Upper lobe of right lung (tissue), 1 donor: Measurements from ENCODE around the gene PLCB1. TPM values are rescaled to one million over a fixed set of nuclear protein-coding genes. Genes with fewer than 3 reads are reported as not detected.
"Not testable (repeated sequence)": the region's sequence is repeated elsewhere in the genome, so short reads cannot be mapped to it uniquely, and the experiment has no call there.

Source experiments
- ATAC-seq: fragments of 200-7000 bp; cut with Tn5 transposase; one replicate; pipeline ENCODE4 v1.9.1; 2020; ENCODE audit warnings: mild to moderate bottlenecking, moderate library complexity
- DNase-seq: peaks from one replicate; pipeline ENCODE4 v3.0.0-alpha.2; 2020
- H3K27ac ChIP-seq: fragments of 200-600 bp; one replicate; pipeline ENCODE4 v1.8.0; 2022
- H3K27me3 ChIP-seq: fragments of 200-600 bp; one replicate; pipeline ENCODE4 v1.8.0; 2022; ENCODE audit warnings: mild to moderate bottlenecking
- H3K36me3 ChIP-seq: fragments of 200-600 bp; one replicate; pipeline ENCODE4 v1.8.0; 2022
- H3K4me1 ChIP-seq: fragments of 200-600 bp; one replicate; pipeline ENCODE4 v1.8.0; 2022
- H3K4me3 ChIP-seq: fragments of 200-600 bp; one replicate; pipeline ENCODE4 v1.8.0; 2022; ENCODE audit warnings: mild to moderate bottlenecking
- H3K9me3 ChIP-seq: fragments of 200-600 bp; one replicate; pipeline ENCODE4 v1.8.0; 2022
- CTCF ChIP-seq: fragments of 200-600 bp; IDR thresholded peaks from one replicate; pipeline ENCODE4 v1.8.0; 2022; ENCODE audit warnings: antibody characterized with exemption
- intact Hi-C: fragments of 100-400 bp; cut with DNase I; formaldehyde crosslinking; loops from one replicate; pipeline ENCODE4 v1.11.0; 2022
- total RNA-seq: library from RNA; stranded (reverse); fragmentation: NEBNext Ultra II Directional; extraction: Animal tissue kit (Norgen Biotek cat#: 25700); gene quantifications from one replicate; pipeline ENCODE4 v1.2.1, GENCODE V29; 2021
- donor health status: DM: no; HTN: yes; CAD: no; lungs with severe emphysema.

Gene PLCB1
- total RNA-seq, 1 donor from 2014 or later: 12.4 TPM

GRCh38 chr20:8095648-8096572 is 36.2 kb upstream of the PLCB1 start:
- H3K27me3 ChIP-seq: no peaks in the 10 kb centered on the region
- TF ChIP-seq CTCF: no peak
- intact Hi-C loops: no loop called here
- H3K27ac ChIP-seq: no peak overlapping the region
- H3K4me1 ChIP-seq: peaks cover 10% of the 10 kb centered on the region
- ATAC-seq (no peak), DNase-seq (no peak)
- no peaks in the 10 kb centered on the region for H3K9me3 ChIP-seq
- H3K36me3 ChIP-seq: no peaks in the 10 kb centered on the region
- H3K4me3 ChIP-seq: no peak overlapping the region

GRCh38 chr20:8097307-8097706 is 34.8 kb upstream of the PLCB1 start:
- Histone ChIP-seq H3K9me3 (no peaks in the 10 kb centered on the region), H3K4me3 (no peak overlapping the region), H3K4me1 (peaks cover 10% of the 10 kb centered on the region), H3K36me3 (no peaks in the 10 kb centered on the region), H3K27me3 (no peaks in the 10 kb centered on the region), H3K27ac (no peak overlapping the region)
- intact Hi-C loops: no loop called here
- TF ChIP-seq CTCF: no peak
- DNase-seq (no peak), ATAC-seq (no peak)

GRCh38 chr20:8104252-8104651 is 27.8 kb upstream of the PLCB1 start:
- ATAC-seq (no peak), DNase-seq (no peak)
- Histone ChIP-seq H3K27me3 (no peaks in the 10 kb centered on the region), H3K4me1 (no peaks in the 10 kb centered on the region), H3K9me3 (no peaks in the 10 kb centered on the region), H3K27ac (no peak overlapping the region), H3K36me3 (no peaks in the 10 kb centered on the region), H3K4me3 (no peak overlapping the region)
- TF ChIP-seq CTCF: no peak
- intact Hi-C loops: no loop called here

GRCh38 chr20:8114612-8115011 is 17.5 kb upstream of the PLCB1 start:
- ATAC-seq, intact Hi-C loops: not testable (repeated sequence)

GRCh38 chr20:8115436-8115835 is 16.6 kb upstream of the PLCB1 start:
- intact Hi-C loops: no loop called here
- DNase-seq (no peak), ATAC-seq (no peak)
- no peaks in the 10 kb centered on the region for H3K9me3 ChIP-seq
- TF ChIP-seq CTCF: no peak
- no peaks in the 10 kb centered on the region for H3K36me3 ChIP-seq
- no peaks in the 10 kb centered on the region for H3K27me3 ChIP-seq
- H3K4me1 ChIP-seq: no peaks in the 10 kb centered on the region
- no peak overlapping the region for H3K27ac ChIP-seq
- H3K4me3 ChIP-seq: no peak overlapping the region

More at GRCh38 chr20:8114612-8115011, 17.5 kb upstream of the PLCB1 start:
- not testable (repeated sequence) for H3K27ac ChIP-seq, H3K4me1 ChIP-seq, H3K27me3 ChIP-seq, DNase-seq, H3K4me3 ChIP-seq, H3K9me3 ChIP-seq, H3K36me3 ChIP-seq

GRCh38 chr20:8116067-8116811 is 15.8 kb upstream of the PLCB1 start:
- no peaks in the 10 kb centered on the region for H3K36me3 ChIP-seq
- no peak for ATAC-seq
- DNase-seq: no peak
- no peak for TF ChIP-seq CTCF
- H3K27ac ChIP-seq: no peak overlapping the region
- no peaks in the 10 kb centered on the region for H3K4me1 ChIP-seq
- no peaks in the 10 kb centered on the region for H3K27me3 ChIP-seq
- no peaks in the 10 kb centered on the region for H3K9me3 ChIP-seq
- H3K4me3 ChIP-seq: no peak overlapping the region
- intact Hi-C loops: no loop called here
